HepG2 (cell line): ENCODE results near the gene HMGB3. TPM values are rescaled to one million over a fixed set of nuclear protein-coding genes. Genes with fewer than 3 reads are reported as not detected.

Experiments used
- ATAC-seq: fragments of 200-7000 bp; cut with Tn5 transposase; 3 replicates; pipeline ENCODE4 v1.9.1; 2020; ENCODE audit warnings: mild to moderate bottlenecking, moderate library complexity
- BruUV-seq: library from RNA; stranded (reverse); fragments of 400-500 nt; replicated peaks from 2 replicates; lab custom pipeline; 2021; lab: Mats Ljungman, UMichigan
- CTCF ChIA-PET: fragments of 300-600 bp; formaldehyde crosslinking; extraction: SDS; loops from one replicate; lab custom pipeline; 2021; ENCODE audit warnings: low total read pairs, inconsistent platforms, low intra/inter-chr PET ratio; lab: Yijun Ruan, JAX
- POLR2A ChIA-PET: fragments of 350-600 bp; sonication (Branson Sonifier 250); formaldehyde crosslinking; loops from one replicate; lab custom pipeline; 2020; ENCODE audit warnings: antibody characterized with exemption, inconsistent platforms; lab: Yijun Ruan, JAX
- DNase-seq: peaks from one replicate; pipeline ENCODE4 v3.0.0-alpha.2; 2015; ENCODE audit warnings: low spot score
- FAIRE-seq: peaks from 3 replicates; lab custom pipeline; 2011; peaks lifted over from hg19 to GRCh38; lab: Jason Lieb, UNC
- H2AFZ ChIP-seq: one replicate; pipeline ENCODE4 v1.6.1; 2011; ENCODE audit warnings: low read length, inconsistent platforms
- H3K27ac ChIP-seq: fragments of 300-600 bp; 3 replicates; pipeline ENCODE4 v1.8.0; 2011; ENCODE audit warnings: mixed run types, mild to moderate bottlenecking, mixed read lengths, low read length, inconsistent platforms; ENCODE audit not compliant: insufficient read depth; ENCODE audit errors: extremely low read length
- H3K27me3 ChIP-seq, 2 experiments: fragments of 200-600 bp in 1 of 2; 2 replicates in 1 of 2; 3 replicates in 1 of 2; pipeline versions ENCODE4 v1.6.0 to v1.8.0; 2011; ENCODE audit warnings: low read length in 2 of 2, mild to moderate bottlenecking in 2 of 2, moderate library complexity in 2 of 2, inconsistent platforms in 1 of 2; ENCODE audit not compliant: insufficient read depth in 2 of 2, control insufficient read depth in 1 of 2
- H3K36me3 ChIP-seq, 2 experiments: fragments of 200-600 bp in 1 of 2; replicated peaks in 1 of 2; 2 replicates in 1 of 2; 3 replicates in 1 of 2; pipeline versions ENCODE4 v1.5.1 to v1.8.0; 2011; ENCODE audit warnings: low read length in 2 of 2, inconsistent platforms in 1 of 2; ENCODE audit not compliant: insufficient read depth in 2 of 2, control insufficient read depth in 1 of 2
- H3K4me1 ChIP-seq: 2 replicates; pipeline ENCODE4 v1.5.1; 2012; ENCODE audit warnings: low read length, inconsistent platforms; ENCODE audit not compliant: insufficient read depth
- H3K4me2 ChIP-seq: 2 replicates; pipeline ENCODE4 v1.6.0; 2011; ENCODE audit warnings: low read depth, low read length, inconsistent platforms
- H3K4me3 ChIP-seq, 3 experiments: fragments of 200-600 bp in 1 of 3; sonication (generic), shearing (Covaris generic) in 1 of 3; replicated peaks in 1 of 3; 2 replicates each; pipeline ENCODE4 v1.5.1; 2011 to 2016; ENCODE audit warnings: low read length in 3 of 3, inconsistent platforms in 2 of 3, low read depth in 2 of 3, mild to moderate bottlenecking in 2 of 3, control low read depth in 1 of 3, mixed read lengths in 1 of 3; ENCODE audit not compliant: insufficient read depth in 1 of 3
- H3K79me2 ChIP-seq: one replicate; pipeline ENCODE4 v1.6.1; 2011; ENCODE audit warnings: low read length, inconsistent platforms; ENCODE audit not compliant: insufficient read depth
- H3K9ac ChIP-seq: 2 replicates; pipeline ENCODE4 v1.6.0; 2011; ENCODE audit warnings: mild to moderate bottlenecking, low read depth, low read length, inconsistent platforms; ENCODE audit not compliant: insufficient read depth
- H3K9me3 ChIP-seq: 2 replicates; pipeline ENCODE4 v1.5.1; 2012; ENCODE audit warnings: mild to moderate bottlenecking, low read length
- H4K20me1 ChIP-seq: 2 replicates; pipeline ENCODE4 v1.6.0; 2011; ENCODE audit warnings: inconsistent platforms, mild to moderate bottlenecking, low read length, moderate library complexity; ENCODE audit not compliant: insufficient read depth
- ATF3 ChIP-seq: sonication (generic); formaldehyde crosslinking; IDR thresholded peaks from 2 replicates; pipeline ENCODE4 v1.4.0; 2020; ENCODE audit warnings: missing genetic modification reagents
- CCAR2 ChIP-seq: fragments of 200-400 bp; formaldehyde crosslinking; optimal IDR thresholded peaks from 2 replicates; pipeline ENCODE3; 2018; ENCODE audit warnings: low read depth, mild to moderate bottlenecking, low read length, moderate library complexity
- GTF3A ChIP-seq: sonication (generic); formaldehyde crosslinking; conservative IDR thresholded peaks from 2 replicates; pipeline ENCODE4 v1.4.0; 2020; ENCODE audit warnings: mild to moderate bottlenecking, missing genetic modification reagents
- JUN ChIP-seq: sonication (generic); formaldehyde crosslinking; IDR thresholded peaks from 2 replicates; pipeline ENCODE4 v1.4.0; 2020; ENCODE audit warnings: mild to moderate bottlenecking, missing genetic modification reagents
- THAP7 ChIP-seq: sonication (generic); formaldehyde crosslinking; IDR thresholded peaks from 2 replicates; pipeline ENCODE4 v1.8.1; 2023; ENCODE audit warnings: mild to moderate bottlenecking, missing genetic modification reagents
- ZNF10 ChIP-seq: sonication (generic); formaldehyde crosslinking; IDR thresholded peaks from 2 replicates; pipeline ENCODE4 v1.4.0; 2020; ENCODE audit warnings: mild to moderate bottlenecking, low read depth, missing genetic modification reagents, borderline replicate concordance
- WGBS: methylation state at CpG from one replicate; pipeline ENCODE4 v1.1.6; 2017; ENCODE audit warnings: low lambda C conversion rate; 5-methylcytosine and 5-hydroxymethylcytosine counted together
- in situ Hi-C: cut with HindIII; loops from 2 replicates; pipeline ENCODE4 v1.10.0; 2017; ENCODE audit warnings: low pct_unique_long_range_greater_than_20kb; ENCODE audit not compliant: extremely low pct_ligation_motif_present
- intact Hi-C: fragments of 100-400 bp; cut with micrococcal nuclease; formaldehyde crosslinking; loops from one replicate; pipeline ENCODE4 v1.10.0; 2022; ENCODE audit not compliant: unreplicated experiment
- polyA plus RNA-seq, 8 experiments: library from polyadenylated mRNA; depleted of rRNA in 3 of 8; stranded (reverse) in 7 of 8; unstranded in 1 of 8; fragments of >200 nt; fragmentation: Illumina TruSeq in 4 of 8; extraction: Trizol in 4 of 8; gene quantifications; 2 replicates each; pipeline versions ENCODE4 v1.2.1 to v1.2.3, GENCODE V29; 2011 to 2016; ENCODE audit warnings: low read depth in 4 of 8, missing spikeins in 1 of 8, mixed read lengths in 1 of 8; ENCODE audit not compliant: insufficient read depth in 1 of 8
- total RNA-seq, 5 experiments: library from RNA; depleted of rRNA; stranded (reverse); fragments of >200 nt; fragmentation: Illumina TruSeq; extraction: Trizol; gene quantifications; 2 replicates each; pipeline ENCODE4 v1.2.3, GENCODE V29; 2016; ENCODE audit warnings: low read depth in 1 of 5
- TF ChIP-seq, protein P1 (sequence below): sonication (generic); formaldehyde crosslinking; IDR thresholded peaks from 2 replicates; pipeline ENCODE4 v1.5.1; 2020; ENCODE audit warnings: missing genetic modification reagents, mild to moderate bottlenecking, borderline replicate concordance
- TF ChIP-seq, protein P2 (sequence below): sonication (generic); formaldehyde crosslinking; IDR thresholded peaks from 2 replicates; pipeline ENCODE4 v1.5.0; 2020; ENCODE audit warnings: mild to moderate bottlenecking, low read depth, missing genetic modification reagents, borderline replicate concordance
- TF ChIP-seq, protein P3 (sequence below): sonication (generic); formaldehyde crosslinking; IDR thresholded peaks from 2 replicates; pipeline ENCODE4; 2020; ENCODE audit warnings: missing genetic modification reagents, mild to moderate bottlenecking, borderline replicate concordance

Gene HMGB3
- total and polyA plus RNA-seq, 2 of the 13 experiments (the other 11 are each of a cell fraction or from before 2014, with no cell fraction given): 8.5 to 87.1 TPM

GRCh38 chrX:150980186-150980585 lies 2.9 kb upstream of the HMGB3 start:
- CTCF ChIA-PET: no interaction called here
- H3K4me3 ChIP-seq: no peak overlapping the region
- H3K27me3 ChIP-seq: peaks cover 0 to 4% of the 10 kb centered on the region in 2 experiments; a peak in 1 of 5 replicates
- no peak overlapping the region for H3K4me2 ChIP-seq
- TF ChIP-seq CCAR2: no peak
- TF ChIP-seq, protein P1, sequence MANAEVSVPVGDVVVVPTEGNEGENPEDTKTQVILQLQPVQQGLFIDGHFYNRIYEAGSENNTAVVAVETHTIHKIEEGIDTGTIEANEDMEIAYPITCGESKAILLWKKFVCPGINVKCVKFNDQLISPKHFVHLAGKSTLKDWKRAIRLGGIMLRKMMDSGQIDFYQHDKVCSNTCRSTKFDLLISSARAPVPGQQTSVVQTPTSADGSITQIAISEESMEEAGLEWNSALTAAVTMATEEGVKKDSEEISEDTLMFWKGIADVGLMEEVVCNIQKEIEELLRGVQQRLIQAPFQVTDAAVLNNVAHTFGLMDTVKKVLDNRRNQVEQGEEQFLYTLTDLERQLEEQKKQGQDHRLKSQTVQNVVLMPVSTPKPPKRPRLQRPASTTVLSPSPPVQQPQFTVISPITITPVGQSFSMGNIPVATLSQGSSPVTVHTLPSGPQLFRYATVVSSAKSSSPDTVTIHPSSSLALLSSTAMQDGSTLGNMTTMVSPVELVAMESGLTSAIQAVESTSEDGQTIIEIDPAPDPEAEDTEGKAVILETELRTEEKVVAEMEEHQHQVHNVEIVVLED: no peak
- no peak for TF ChIP-seq GTF3A
- TF ChIP-seq JUN: no peak
- no peak for TF ChIP-seq ZNF10 (CRISPR knock-in tag)
- TF ChIP-seq, protein P2, sequence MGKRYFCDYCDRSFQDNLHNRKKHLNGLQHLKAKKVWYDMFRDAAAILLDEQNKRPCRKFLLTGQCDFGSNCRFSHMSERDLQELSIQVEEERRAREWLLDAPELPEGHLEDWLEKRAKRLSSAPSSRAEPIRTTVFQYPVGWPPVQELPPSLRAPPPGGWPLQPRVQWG: no peak
- no peak for TF ChIP-seq ATF3
- TF ChIP-seq, protein P3, sequence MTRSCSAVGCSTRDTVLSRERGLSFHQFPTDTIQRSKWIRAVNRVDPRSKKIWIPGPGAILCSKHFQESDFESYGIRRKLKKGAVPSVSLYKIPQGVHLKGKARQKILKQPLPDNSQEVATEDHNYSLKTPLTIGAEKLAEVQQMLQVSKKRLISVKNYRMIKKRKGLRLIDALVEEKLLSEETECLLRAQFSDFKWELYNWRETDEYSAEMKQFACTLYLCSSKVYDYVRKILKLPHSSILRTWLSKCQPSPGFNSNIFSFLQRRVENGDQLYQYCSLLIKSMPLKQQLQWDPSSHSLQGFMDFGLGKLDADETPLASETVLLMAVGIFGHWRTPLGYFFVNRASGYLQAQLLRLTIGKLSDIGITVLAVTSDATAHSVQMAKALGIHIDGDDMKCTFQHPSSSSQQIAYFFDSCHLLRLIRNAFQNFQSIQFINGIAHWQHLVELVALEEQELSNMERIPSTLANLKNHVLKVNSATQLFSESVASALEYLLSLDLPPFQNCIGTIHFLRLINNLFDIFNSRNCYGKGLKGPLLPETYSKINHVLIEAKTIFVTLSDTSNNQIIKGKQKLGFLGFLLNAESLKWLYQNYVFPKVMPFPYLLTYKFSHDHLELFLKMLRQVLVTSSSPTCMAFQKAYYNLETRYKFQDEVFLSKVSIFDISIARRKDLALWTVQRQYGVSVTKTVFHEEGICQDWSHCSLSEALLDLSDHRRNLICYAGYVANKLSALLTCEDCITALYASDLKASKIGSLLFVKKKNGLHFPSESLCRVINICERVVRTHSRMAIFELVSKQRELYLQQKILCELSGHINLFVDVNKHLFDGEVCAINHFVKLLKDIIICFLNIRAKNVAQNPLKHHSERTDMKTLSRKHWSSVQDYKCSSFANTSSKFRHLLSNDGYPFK (CRISPR knock-in tag): no peak
- no peak for TF ChIP-seq THAP7 (CRISPR knock-in tag)
- 0 out of 2 replicates have a peak, but pooled peaks cover 3% of the 10 kb centered on the region for H4K20me1 ChIP-seq
- H3K27ac ChIP-seq: no peak overlapping the region
- no TSS peak for BruUV-seq
- no peak overlapping the region for H2AFZ ChIP-seq
- intact Hi-C loops: loop anchor here (5.0 kb wide), 1 partner anchor 83 kb away; the partner anchor contains the start of gene CD99L2
- FAIRE-seq (no peak), DNase-seq (no peak), ATAC-seq (no peak)
- peaks cover 11% of the 10 kb centered on the region for H3K4me1 ChIP-seq
- H3K79me2 ChIP-seq: peaks cover 7% of the 10 kb centered on the region
- in situ Hi-C loops: no loop called here
- POLR2A ChIA-PET: no interaction called here
- no peaks in the 10 kb centered on the region for H3K36me3 ChIP-seq
- no peak overlapping the region for H3K9ac ChIP-seq
- 59% methylated on average over 5 of the region's 5 CpGs for WGBS
- no peaks in the 10 kb centered on the region for H3K9me3 ChIP-seq
